Measurements from ENCODE around the gene CRB2. TPM values are rescaled to one million over a fixed set of nuclear protein-coding genes. Genes with fewer than 3 reads are reported as not detected.

CRB2 gene
- total RNA-seq, 1 experiment from 2014 or later = 3.6 TPM

DNA sequence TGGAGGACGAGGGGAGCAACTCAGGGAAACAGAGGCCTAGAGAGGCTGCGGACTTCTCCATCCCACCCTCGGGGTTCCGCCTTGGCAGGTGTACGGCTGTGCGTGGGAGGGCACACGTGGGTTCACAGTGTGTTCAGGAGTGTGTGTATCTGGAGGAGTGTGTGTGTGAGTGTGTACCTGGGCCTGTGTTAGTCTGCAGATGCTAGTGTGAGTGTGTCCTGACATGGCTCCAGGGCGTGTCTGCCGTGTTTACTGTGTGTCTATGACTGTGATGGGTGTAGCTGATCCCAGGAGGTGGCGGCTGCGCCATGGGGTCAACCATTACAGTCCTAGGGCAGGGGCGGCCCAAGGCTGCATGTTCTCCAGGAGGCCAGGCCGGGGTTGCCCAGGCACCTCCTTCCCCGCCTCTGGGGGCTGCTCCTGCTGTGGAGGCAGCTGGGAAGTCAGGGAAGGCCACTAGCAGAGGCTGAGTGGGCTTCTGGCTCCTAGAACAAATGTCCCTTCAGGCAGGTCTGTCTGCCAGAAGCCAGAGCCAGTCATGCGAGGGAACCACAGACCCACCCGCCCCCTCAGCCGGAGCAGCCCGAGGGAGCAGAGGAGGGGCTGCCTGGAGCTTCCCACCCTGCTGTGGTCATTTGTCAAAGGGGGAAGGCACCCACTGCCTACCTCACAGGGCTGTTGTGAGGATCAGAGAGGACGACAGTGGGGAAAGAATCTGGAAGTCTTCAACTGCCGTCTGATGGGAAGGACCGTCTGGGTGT, 21.4 kb downstream of the CRB2 start:
- Histone ChIP-seq H3K4me1 (ENCODE audit: insufficient read depth, low read length) (no peaks in the 10 kb centered on the region), H2BK15ac (ENCODE audit: low read depth, low read length) (no peak overlapping the region), H3K23ac (ENCODE audit: insufficient read length, low read depth, low read length) (no peak overlapping the region), H3T11ph (ENCODE audit: low read length) (no peak overlapping the region), H2BK12ac (ENCODE audit: insufficient read length, low read depth, low read length) (no peak overlapping the region), H3K27me3 (ENCODE audit: insufficient read depth, low read length) (no peaks in the 10 kb centered on the region; the same call in 1 of the 2 replicates), H3K79me1 (ENCODE audit: insufficient read depth, low read depth, low read length, poor library complexity, severe bottlenecking) (no peaks in the 10 kb centered on the region), H2AK5ac (ENCODE audit: insufficient read length, low read length) (no peak overlapping the region), H3K56ac (ENCODE audit: insufficient read length, low read depth, low read length) (no peak overlapping the region), H2BK20ac (ENCODE audit: low read depth, low read length, poor library complexity, severe bottlenecking) (no peak overlapping the region), H4K20me1 (ENCODE audit: control insufficient read depth, insufficient read depth, insufficient read length) (no peaks in the 10 kb centered on the region), H3K79me2 (ENCODE audit: insufficient read depth, low read length) (no peaks in the 10 kb centered on the region), H3K9me3 (ENCODE audit: control insufficient read depth, low read depth, low read length) (no peaks in the 10 kb centered on the region), H2BK120ac (ENCODE audit: low read depth, low read length, poor library complexity, severe bottlenecking) (no peak overlapping the region), H4K5ac (ENCODE audit: insufficient read length, low read depth, low read length) (no peak overlapping the region), H3K4ac (ENCODE audit: low read depth, low read length) (no peak overlapping the region), H3K18ac (ENCODE audit: insufficient read length, low read depth, low read length) (no peak overlapping the region), H3K27ac (ENCODE audit: insufficient read length, low read depth, low read length) (no peak overlapping the region), H2BK5ac (ENCODE audit: insufficient read length, low read length) (no peak overlapping the region), H2AFZ (ENCODE audit: low read length) (no peak overlapping the region), H3K14ac (ENCODE audit: insufficient read depth, low read length) (no peak overlapping the region), H3K9ac (ENCODE audit: extremely low read depth, insufficient read length, low read length) (no peak overlapping the region), H3K4me2 (ENCODE audit: insufficient read depth, insufficient read length, low read length) (no peak overlapping the region), H3K23me2 (ENCODE audit: insufficient read length, low read depth, low read length, poor library complexity, severe bottlenecking) (no peaks in the 10 kb centered on the region), H4K91ac (ENCODE audit: insufficient read length, low read depth, low read length) (no peak overlapping the region), H4K8ac (replicated peaks; ENCODE audit: insufficient read length, low read depth, low read length) (no peak overlapping the region)
- TF ChIP-seq, protein P1, sequence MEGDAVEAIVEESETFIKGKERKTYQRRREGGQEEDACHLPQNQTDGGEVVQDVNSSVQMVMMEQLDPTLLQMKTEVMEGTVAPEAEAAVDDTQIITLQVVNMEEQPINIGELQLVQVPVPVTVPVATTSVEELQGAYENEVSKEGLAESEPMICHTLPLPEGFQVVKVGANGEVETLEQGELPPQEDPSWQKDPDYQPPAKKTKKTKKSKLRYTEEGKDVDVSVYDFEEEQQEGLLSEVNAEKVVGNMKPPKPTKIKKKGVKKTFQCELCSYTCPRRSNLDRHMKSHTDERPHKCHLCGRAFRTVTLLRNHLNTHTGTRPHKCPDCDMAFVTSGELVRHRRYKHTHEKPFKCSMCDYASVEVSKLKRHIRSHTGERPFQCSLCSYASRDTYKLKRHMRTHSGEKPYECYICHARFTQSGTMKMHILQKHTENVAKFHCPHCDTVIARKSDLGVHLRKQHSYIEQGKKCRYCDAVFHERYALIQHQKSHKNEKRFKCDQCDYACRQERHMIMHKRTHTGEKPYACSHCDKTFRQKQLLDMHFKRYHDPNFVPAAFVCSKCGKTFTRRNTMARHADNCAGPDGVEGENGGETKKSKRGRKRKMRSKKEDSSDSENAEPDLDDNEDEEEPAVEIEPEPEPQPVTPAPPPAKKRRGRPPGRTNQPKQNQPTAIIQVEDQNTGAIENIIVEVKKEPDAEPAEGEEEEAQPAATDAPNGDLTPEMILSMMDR (conservative IDR thresholded peaks at IDR 0.05) = no peak
- peaks cover 0 to 9% (median 5%) of the 10 kb centered on the region in 3 experiments; a peak in 4 of 7 replicates for H3K36me3 Mint-ChIP-seq (ENCODE audit: insufficient read depth in 1 of 3, low read depth in 3 of 3)
- peaks cover 10% of the 10 kb centered on the region for H3K27me3 Mint-ChIP-seq (ENCODE audit: low read depth)
- WGBS (ENCODE audit: extremely low coverage, insufficient read length, low lambda C conversion rate) = no CpG with 5 or more reads among the region's 21 CpGs
- no peak overlapping the region; a peak in 1 of 7 replicates for H3K27ac Mint-ChIP-seq
- H3K4me3 Mint-ChIP-seq = no peak overlapping the region
- no peaks in the 10 kb centered on the region for H3K9me3 Mint-ChIP-seq
- no peak for DNase-seq
- H3K4me1 Mint-ChIP-seq = peaks cover 17 to 27% of the 10 kb centered on the region in 2 experiments

All from H9 (cell line).